Stimulated activated CD8-positive, alpha-beta memory T cell treated with anti-CD3 and anti-CD28 coated beads, Interleukin-12 subunit alpha, Interleukin-12 subunit beta, amount 100 ng/mL, for 1 hour (primary cell): Measurements from ENCODE around the gene UGGT2.
"Not testable (repeated sequence)": the region's sequence is repeated elsewhere in the genome, so short reads cannot be mapped to it uniquely, and the experiment has no call there.

Source experiments
- DNase-seq: peaks from one replicate; pipeline ENCODE4 v3.0.0-alpha.2; 2020; ENCODE audit warnings: low read depth

Gene UGGT2

GRCh38 chr13:96053003-96053703 lies at the start of gene UGGT2:
Gene UGGT2 (minus strand): TSS chr13:96053401. CDS start chr13:96053312, 89 bp downstream.
- no peak for DNase-seq

- no peak for DNase-seq
Observed at GRCh38 chr13:96100457-96101220, 47.4 kb upstream of the UGGT2 start.

GRCh38 chr13:96093296-96094006 lies 40.2 kb upstream of the UGGT2 start:
- DNase-seq: no peak

GRCh38 chr13:96091164-96092117 lies 38.2 kb upstream of the UGGT2 start:
- DNase-seq: no peak

GRCh38 chr13:96090240-96091101 lies 37.3 kb upstream of the UGGT2 start:
- no peak for DNase-seq

- no peak for DNase-seq
Observed at GRCh38 chr13:96089749-96090239, 36.6 kb upstream of the UGGT2 start, which contains the start of gene HS6ST3. Gene HS6ST3 (plus strand): TSS chr13:96090107.

- no peak for DNase-seq
Observed at GRCh38 chr13:96089139-96089538, 35.9 kb upstream of the UGGT2 start.

GRCh38 chr13:96086736-96087135 lies 33.5 kb upstream of the UGGT2 start:
- DNase-seq: no peak

GRCh38 chr13:96082640-96083039 lies 29.4 kb upstream of the UGGT2 start:
- DNase-seq: no peak

GRCh38 chr13:96081888-96082287 lies 28.7 kb upstream of the UGGT2 start:
- no peak for DNase-seq

GRCh38 chr13:96080676-96081075 lies 27.5 kb upstream of the UGGT2 start:
- DNase-seq: no peak

GRCh38 chr13:96075953-96076543 lies 22.8 kb upstream of the UGGT2 start:
- no peak for DNase-seq

GRCh38 chr13:96072392-96072791 lies 19.2 kb upstream of the UGGT2 start:
- no peak for DNase-seq

- DNase-seq: no peak
Observed at GRCh38 chr13:96071504-96071903, 18.3 kb upstream of the UGGT2 start.

- no peak for DNase-seq
Observed at GRCh38 chr13:96068729-96069128, 15.5 kb upstream of the UGGT2 start.

- DNase-seq: no peak
Observed at GRCh38 chr13:96065849-96066248, 12.6 kb upstream of the UGGT2 start.

- no peak for DNase-seq
Observed at GRCh38 chr13:96052656-96053002, 572 bp downstream of the UGGT2 start.

- not testable (repeated sequence) for DNase-seq
Observed at GRCh38 chr13:96051946-96052345, 1.3 kb downstream of the UGGT2 start.

GRCh38 chr13:96051491-96051890 lies 1.7 kb downstream of the UGGT2 start:
- DNase-seq: not testable (repeated sequence)

- DNase-seq: not testable (repeated sequence)
Observed at GRCh38 chr13:96050955-96051354, 2.2 kb downstream of the UGGT2 start.
